GM20000 (cell line): ENCODE results near the gene AMTN.
"Not testable (repeated sequence)": the region's sequence is repeated elsewhere in the genome, so short reads cannot be mapped to it uniquely, and the experiment has no call there.

ENCODE experiments used
- DNase-seq: peaks from one replicate; pipeline ENCODE4 v3.0.0; 2012; ENCODE audit warnings: low spot score
- CTCF ChIP-seq: IDR thresholded peaks from 2 replicates; pipeline ENCODE4 v1.5.1; 2012; ENCODE audit warnings: mild to moderate bottlenecking, control low read depth; ENCODE audit errors: extremely low read depth, missing control alignments

The AMTN gene

GRCh38 chr4:70518269-70518668, at the start of gene AMTN:
Gene AMTN (plus strand): TSS chr4:70518569. CDS start chr4:70518778, 209 bp downstream.
- no peak for DNase-seq
- no peak for TF ChIP-seq CTCF

GRCh38 chr4:70471897-70472296, 46.5 kb upstream of the AMTN start, which contains the start of gene MUC7:
Gene MUC7 (plus strand): TSS chr4:70472197. CDS start chr4:70474022, 1,825 bp downstream.
- no peak for TF ChIP-seq CTCF
- no peak for DNase-seq

GRCh38 chr4:70473679-70474078, 44.7 kb upstream of the AMTN start:
- no peak for DNase-seq
- TF ChIP-seq CTCF: no peak

GRCh38 chr4:70488748-70489147, 29.6 kb upstream of the AMTN start:
- no peak for DNase-seq
- no peak for TF ChIP-seq CTCF

- TF ChIP-seq CTCF: no peak
- DNase-seq: no peak
Observed at GRCh38 chr4:70496231-70496630, 22.1 kb upstream of the AMTN start.

- not testable (repeated sequence) for DNase-seq
Observed at GRCh38 chr4:70501838-70502237, 16.5 kb upstream of the AMTN start.

GRCh38 chr4:70504733-70505132, 13.6 kb upstream of the AMTN start:
- no peak for TF ChIP-seq CTCF
- DNase-seq: no peak

- TF ChIP-seq CTCF: peak; percentile 96
- peak; percentile 57 for DNase-seq
Observed at GRCh38 chr4:70505151-70505748, 13.1 kb upstream of the AMTN start.
